Measurements from ENCODE around the gene VWA5A.

DNA sequence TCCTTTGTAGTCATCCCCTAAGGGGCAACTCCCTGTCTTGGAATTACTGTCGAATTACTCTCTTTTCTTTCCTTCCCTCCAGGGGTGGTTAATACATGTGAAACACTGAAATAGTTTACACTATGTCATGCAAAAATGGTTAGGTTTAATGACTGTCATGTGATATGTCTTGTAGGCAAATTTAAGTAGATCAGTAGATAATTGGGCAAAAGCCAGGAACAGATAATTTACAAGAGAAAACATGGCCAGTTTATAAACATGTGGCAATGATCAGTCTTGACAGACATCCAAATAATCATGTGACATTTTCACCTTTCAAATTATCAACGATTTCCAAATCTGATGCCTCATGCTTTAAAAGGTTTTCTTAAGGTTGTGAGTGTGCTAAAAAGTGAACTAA lies 3.9 kb downstream of the VWA5A start:
- TF ChIP-seq, protein P1, sequence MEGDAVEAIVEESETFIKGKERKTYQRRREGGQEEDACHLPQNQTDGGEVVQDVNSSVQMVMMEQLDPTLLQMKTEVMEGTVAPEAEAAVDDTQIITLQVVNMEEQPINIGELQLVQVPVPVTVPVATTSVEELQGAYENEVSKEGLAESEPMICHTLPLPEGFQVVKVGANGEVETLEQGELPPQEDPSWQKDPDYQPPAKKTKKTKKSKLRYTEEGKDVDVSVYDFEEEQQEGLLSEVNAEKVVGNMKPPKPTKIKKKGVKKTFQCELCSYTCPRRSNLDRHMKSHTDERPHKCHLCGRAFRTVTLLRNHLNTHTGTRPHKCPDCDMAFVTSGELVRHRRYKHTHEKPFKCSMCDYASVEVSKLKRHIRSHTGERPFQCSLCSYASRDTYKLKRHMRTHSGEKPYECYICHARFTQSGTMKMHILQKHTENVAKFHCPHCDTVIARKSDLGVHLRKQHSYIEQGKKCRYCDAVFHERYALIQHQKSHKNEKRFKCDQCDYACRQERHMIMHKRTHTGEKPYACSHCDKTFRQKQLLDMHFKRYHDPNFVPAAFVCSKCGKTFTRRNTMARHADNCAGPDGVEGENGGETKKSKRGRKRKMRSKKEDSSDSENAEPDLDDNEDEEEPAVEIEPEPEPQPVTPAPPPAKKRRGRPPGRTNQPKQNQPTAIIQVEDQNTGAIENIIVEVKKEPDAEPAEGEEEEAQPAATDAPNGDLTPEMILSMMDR (IDR thresholded peaks at IDR 0.05): no peak
- no peak for TF ChIP-seq POLR2A (IDR thresholded peaks at IDR 0.05)

Data from adrenal gland (tissue), 5 donors.